OCI-LY1 (cell line): ENCODE data around the gene KIAA1586.

Source experiments
- CTCF ChIP-seq: fragments of 200-600 bp; sonication (generic), shearing (Covaris generic); IDR thresholded peaks from 2 replicates; pipeline ENCODE4 v1.5.1; 2017; ENCODE audit warnings: mild to moderate bottlenecking, antibody characterized with exemption, low read length, moderate library complexity, mixed read lengths
- EZH2 ChIP-seq: fragments of 200-600 bp; sonication (generic), shearing (Covaris generic); IDR thresholded peaks from 2 replicates; pipeline ENCODE4 v1.8.0; 2017; ENCODE audit warnings: borderline replicate concordance, mixed run types, mild to moderate bottlenecking, antibody characterized with exemption, low read length, moderate library complexity, mixed read lengths

GRCh38 chr6:57085471-57085870 lies 39.0 kb downstream of the KIAA1586 start:
- no peak for TF ChIP-seq CTCF
- no peak for TF ChIP-seq EZH2
